ENCODE results near the gene CXCL12.

Gene CXCL12

GRCh38 chr10:44334091-44334490 is 50.8 kb downstream of the CXCL12 start:
- DNase-seq (ENCODE audit: low read depth), result no peak

- no peak for DNase-seq (ENCODE audit: low read depth)
These were observed 51.4 kb downstream of the CXCL12 start for GRCh38 chr10:44333511-44333910.

DNA sequence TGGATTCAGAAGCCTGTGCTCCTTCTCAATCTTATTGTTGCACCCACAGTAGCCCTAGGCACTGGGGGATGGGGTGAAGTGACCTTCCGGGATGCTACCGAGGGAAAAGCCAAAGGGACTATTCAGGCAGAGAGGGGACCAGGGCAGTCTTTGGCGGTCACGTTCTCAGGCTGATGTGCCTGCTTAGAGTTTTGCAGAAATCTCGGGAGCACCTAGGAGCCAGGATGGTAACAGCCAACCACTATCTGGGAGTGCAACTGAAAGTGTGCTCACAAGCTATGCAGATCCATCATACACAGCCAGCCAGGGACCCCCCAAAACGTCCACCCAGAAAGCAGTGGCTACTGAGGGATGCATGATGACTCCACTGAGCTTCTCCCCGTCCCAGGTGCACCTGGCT is 52.4 kb downstream of the CXCL12 start:
- no peak for DNase-seq (ENCODE audit: low read depth)

- no peak for DNase-seq (ENCODE audit: low read depth)
These were observed 54.5 kb downstream of the CXCL12 start for GRCh38 chr10:44330431-44330830.

DNA sequence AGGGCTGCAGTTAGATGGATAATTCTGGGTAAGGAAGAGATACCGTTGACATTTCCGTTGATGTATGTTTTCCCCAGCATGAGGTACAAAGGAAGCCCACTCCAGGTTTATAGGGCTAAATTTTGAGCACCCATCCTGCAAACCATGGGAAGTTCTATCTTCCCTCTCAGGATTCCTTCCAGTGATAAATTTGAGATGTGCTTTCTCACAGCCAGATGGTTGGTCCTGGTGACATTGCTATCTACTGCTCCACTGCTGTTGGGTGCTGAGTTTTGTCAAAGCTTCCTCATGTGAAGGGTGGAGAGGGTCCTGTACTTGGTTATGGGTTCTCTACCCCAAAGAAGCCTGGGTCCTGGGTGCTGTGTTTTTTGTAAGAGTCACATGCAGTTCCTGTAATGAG is 57.4 kb downstream of the CXCL12 start:
- DNase-seq (ENCODE audit: low read depth), result no peak
